ENCODE measurements around the gene KASH5.

DNA sequence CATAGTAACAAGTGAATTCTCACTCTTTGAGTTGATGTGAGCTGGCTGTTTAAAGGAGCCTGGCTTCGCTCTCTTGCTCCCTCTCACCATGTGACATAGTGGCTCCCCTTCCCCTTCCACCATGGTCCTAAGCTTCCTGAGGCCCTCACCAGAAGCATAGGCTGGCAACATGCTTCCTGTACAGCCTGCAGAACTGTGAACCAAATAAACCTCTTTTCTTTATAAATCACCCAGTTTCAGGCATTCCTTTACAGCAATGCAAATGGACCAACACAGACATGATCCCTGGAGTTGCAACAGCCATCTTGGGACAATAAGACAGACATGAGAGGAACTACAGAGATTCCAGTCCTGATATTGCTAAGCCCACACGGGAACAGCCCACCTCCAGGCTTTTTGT is 38.5 kb upstream of the KASH5 start:
- no peak for TF ChIP-seq EZH2 (optimal IDR thresholded peaks at IDR 0.05; ENCODE audit: low read depth, low read length)
- TF ChIP-seq CTCF (IDR thresholded peaks at IDR 0.05; ENCODE audit: low read length), result no peak

Measured in MM.1S (cell line).